ENCODE results near the gene EVC.
"Not testable (repeated sequence)": the region's sequence is repeated elsewhere in the genome, so short reads cannot be mapped to it uniquely, and the experiment has no call there.

EVC gene

GRCh38 chr4:5720157-5720850 lies 9.3 kb downstream of the EVC start:
- no peak for TF ChIP-seq CTCF (IDR thresholded peaks at IDR 0.05)
- Histone ChIP-seq H3K27ac (no peak overlapping the region), H3K4me3 (no peak overlapping the region)
- no peak for DNase-seq (ENCODE audit: low spot score)

GRCh38 chr4:5720980-5721379 lies 10.0 kb downstream of the EVC start:
- DNase-seq (ENCODE audit: low spot score) = no peak
- no peak for TF ChIP-seq CTCF (IDR thresholded peaks at IDR 0.05)
- Histone ChIP-seq H3K4me3 (no peak overlapping the region), H3K27ac (no peak overlapping the region)

GRCh38 chr4:5721923-5722322 lies 10.9 kb downstream of the EVC start:
- no peak for TF ChIP-seq CTCF (IDR thresholded peaks at IDR 0.05)
- no peak for DNase-seq (ENCODE audit: low spot score)
- Histone ChIP-seq H3K4me3 (no peak overlapping the region), H3K27ac (no peak overlapping the region)

GRCh38 chr4:5722328-5722727 lies 11.3 kb downstream of the EVC start:
- H3K27ac ChIP-seq = no peak overlapping the region
- TF ChIP-seq CTCF (IDR thresholded peaks at IDR 0.05) = no peak
- no peak for DNase-seq (ENCODE audit: low spot score)

GRCh38 chr4:5724377-5724776 lies 13.4 kb downstream of the EVC start:
- no peak for TF ChIP-seq CTCF (IDR thresholded peaks at IDR 0.05)
- H3K27ac ChIP-seq = no peak overlapping the region
- no peak overlapping the region for H3K4me3 ChIP-seq
- no peak for DNase-seq (ENCODE audit: low spot score)

More at GRCh38 chr4:5722328-5722727, 11.3 kb downstream of the EVC start:
- H3K4me3 ChIP-seq = no peak overlapping the region

- DNase-seq (ENCODE audit: low spot score); H3K27ac ChIP-seq: not testable (repeated sequence)
These were observed 17.4 kb downstream of the EVC start for GRCh38 chr4:5728412-5728811.

GRCh38 chr4:5730436-5730835 lies 19.4 kb downstream of the EVC start:
- no peak for TF ChIP-seq CTCF (IDR thresholded peaks at IDR 0.05)
- DNase-seq (ENCODE audit: low spot score) = no peak
- H3K4me3 ChIP-seq = no peak overlapping the region
- H3K27ac ChIP-seq = no peak overlapping the region

More at GRCh38 chr4:5728412-5728811, 17.4 kb downstream of the EVC start:
- H3K4me3 ChIP-seq = not testable (repeated sequence)

All from coronary artery (tissue), 2 donors.